ENCODE results near the gene C1S.

Gene C1S

GRCh38 chr12:7100239-7100638 lies 39.7 kb downstream of the C1S start:
- no peak for TF ChIP-seq TOX (CRISPR knock-in tag; IDR thresholded peaks at IDR 0.05; ENCODE audit: borderline replicate concordance)
- no peak for TF ChIP-seq ZFP3 (CRISPR knock-in tag; IDR thresholded peaks at IDR 0.05)
- no peak for TF ChIP-seq ZC3H10 (CRISPR knock-in tag; IDR thresholded peaks at IDR 0.05)
- TF ChIP-seq PPARA (CRISPR knock-in tag; IDR thresholded peaks at IDR 0.05; ENCODE audit: borderline replicate concordance), result no peak
- TF ChIP-seq GLIS3 (CRISPR knock-in tag; IDR thresholded peaks at IDR 0.05), result no peak
- no peak for TF ChIP-seq RARB (CRISPR knock-in tag; IDR thresholded peaks at IDR 0.05)
- TF ChIP-seq SNAI2 (CRISPR knock-in tag; IDR thresholded peaks at IDR 0.05), result no peak
- TF ChIP-seq CREB5 (CRISPR knock-in tag; IDR thresholded peaks at IDR 0.05; ENCODE audit: low read depth), result no peak
- no peak for TF ChIP-seq ZFP30 (CRISPR knock-in tag; IDR thresholded peaks at IDR 0.05)
- TF ChIP-seq ZNF8 (CRISPR knock-in tag; IDR thresholded peaks at IDR 0.05), result no peak
- no peak for ATAC-seq

- TF ChIP-seq TCF4 (CRISPR knock-in tag; IDR thresholded peaks at IDR 0.05; ENCODE audit: borderline replicate concordance), result no peak
- no peak for ATAC-seq
These were observed 40.7 kb downstream of the C1S start for GRCh38 chr12:7101047-7101693.

GRCh38 chr12:7101694-7102131 lies 41.2 kb downstream of the C1S start:
- ATAC-seq, result no peak
- no peak for TF ChIP-seq CREB5 (CRISPR knock-in tag; IDR thresholded peaks at IDR 0.05; ENCODE audit: low read depth)
- no peak for TF ChIP-seq ESRRG (CRISPR knock-in tag; IDR thresholded peaks at IDR 0.05)
- no peak for TF ChIP-seq POU6F1 (CRISPR knock-in tag; IDR thresholded peaks at IDR 0.05; ENCODE audit: borderline replicate concordance, low read depth)
- TF ChIP-seq ZNF8 (CRISPR knock-in tag; IDR thresholded peaks at IDR 0.05), result no peak
- TF ChIP-seq SNAI2 (CRISPR knock-in tag; IDR thresholded peaks at IDR 0.05), result no peak
- TF ChIP-seq PPARA (CRISPR knock-in tag; IDR thresholded peaks at IDR 0.05; ENCODE audit: borderline replicate concordance), result no peak
- TF ChIP-seq ZFP3 (CRISPR knock-in tag; IDR thresholded peaks at IDR 0.05), result no peak
- TF ChIP-seq TOX (CRISPR knock-in tag; IDR thresholded peaks at IDR 0.05; ENCODE audit: borderline replicate concordance), result no peak
- TF ChIP-seq ZFP30 (CRISPR knock-in tag; IDR thresholded peaks at IDR 0.05), result no peak
- no peak for TF ChIP-seq ZNF70 (CRISPR knock-in tag; IDR thresholded peaks at IDR 0.05)
- no peak for TF ChIP-seq ISL1 (CRISPR knock-in tag; IDR thresholded peaks at IDR 0.05)
- no peak for TF ChIP-seq RARB (CRISPR knock-in tag; IDR thresholded peaks at IDR 0.05)

- TF ChIP-seq BACH2 (CRISPR knock-in tag; IDR thresholded peaks at IDR 0.05; ENCODE audit: borderline replicate concordance) (no peak), ZC3H10 (CRISPR knock-in tag; IDR thresholded peaks at IDR 0.05) (no peak), PPARA (CRISPR knock-in tag; IDR thresholded peaks at IDR 0.05; ENCODE audit: borderline replicate concordance) (no peak), ZNF565 (CRISPR knock-in tag; conservative IDR thresholded peaks at IDR 0.05; ENCODE audit: low read depth) (no peak), RARB (CRISPR knock-in tag; IDR thresholded peaks at IDR 0.05) (no peak), ZNF70 (CRISPR knock-in tag; IDR thresholded peaks at IDR 0.05) (no peak)
- no peak for ATAC-seq
These were observed 42.1 kb downstream of the C1S start for GRCh38 chr12:7102582-7102981.

- ATAC-seq, result no peak
- TF ChIP-seq SNAI2 (CRISPR knock-in tag; IDR thresholded peaks at IDR 0.05), result no peak
- no peak for TF ChIP-seq BACH2 (CRISPR knock-in tag; IDR thresholded peaks at IDR 0.05; ENCODE audit: borderline replicate concordance)
- no peak for TF ChIP-seq ISL1 (CRISPR knock-in tag; IDR thresholded peaks at IDR 0.05)
- no peak for TF ChIP-seq PATZ1 (CRISPR knock-in tag; IDR thresholded peaks at IDR 0.05; ENCODE audit: borderline replicate concordance)
- TF ChIP-seq ZFP3 (CRISPR knock-in tag; IDR thresholded peaks at IDR 0.05), result no peak
These were observed 43.5 kb downstream of the C1S start for GRCh38 chr12:7103837-7104584.

All from SK-N-SH treated with all-trans-retinoic acid at 6 μM for 48 hours (cell line).